ENCODE data around the gene OLIG2.

GRCh38 chr21:33008333-33009051 lies 17.2 kb upstream of the OLIG2 start:
- TF ChIP-seq CTCF (conservative IDR thresholded peaks at IDR 0.05) (no peak), ZFX (IDR thresholded peaks at IDR 0.05) (no peak)

Data from C4-2B (cell line).